Right ventricle myocardium superior (tissue), 1 donor: ENCODE measurements around the gene IFT25. TPM values are rescaled to one million over a fixed set of nuclear protein-coding genes. Genes with fewer than 3 reads are reported as not detected.

Experiments used
- ATAC-seq: fragments of 200-7000 bp; cut with Tn5 transposase; one replicate; pipeline ENCODE4 v1.9.1; 2020; ENCODE audit warnings: mild to moderate bottlenecking; ENCODE audit not compliant: poor library complexity
- DNase-seq: peaks from one replicate; pipeline ENCODE4 v3.0.0-alpha.2; 2020
- intact Hi-C: fragments of 100-400 bp; cut with DNase I; formaldehyde crosslinking; loops from one replicate; pipeline ENCODE4 v1.11.2; 2022
- total RNA-seq: library from RNA; stranded (reverse); fragmentation: NEBNext Ultra II Directional; extraction: Animal tissue kit (Norgen Biotek cat#: 25700); gene quantifications from one replicate; pipeline ENCODE4 v1.2.1, GENCODE V29; 2021
- donor health status: DM: no; HTN: yes; CAD: no; lungs with severe emphysema.

Gene IFT25
- total RNA-seq, 1 donor from 2014 or later = 9.9 TPM

GRCh38 chr1:53962395-53962794, 16.9 kb upstream of the IFT25 start:
- no peak for ATAC-seq
- intact Hi-C loops = no loop called here
- no peak for DNase-seq

GRCh38 chr1:53959664-53960250, 14.3 kb upstream of the IFT25 start:
- ATAC-seq = no peak
- intact Hi-C loops = no loop called here
- no peak for DNase-seq

GRCh38 chr1:53957194-53957818, 11.8 kb upstream of the IFT25 start:
- intact Hi-C loops = no loop called here
- DNase-seq = no peak
- no peak for ATAC-seq

GRCh38 chr1:53956308-53957168, 11.0 kb upstream of the IFT25 start:
- DNase-seq (no peak), ATAC-seq (no peak)
- intact Hi-C loops = no loop called here

- DNase-seq = no peak
- ATAC-seq = no peak
- intact Hi-C loops = no loop called here
Observed at GRCh38 chr1:53954128-53954527, 8.6 kb upstream of the IFT25 start.

GRCh38 chr1:53951697-53952096, 6.2 kb upstream of the IFT25 start:
- ATAC-seq (no peak), DNase-seq (no peak)
- intact Hi-C loops = no loop called here

GRCh38 chr1:53949023-53949990, 3.8 kb upstream of the IFT25 start:
- ATAC-seq (no peak), DNase-seq (no peak)
- intact Hi-C loops = loop anchor here (5.0 kb wide), 1 partner anchor 62 kb away; the partner anchor contains the start of gene YIPF1

- intact Hi-C loops = loop anchor here (5.0 kb wide), 1 partner anchor 61 kb away; the partner anchor contains the start of gene YIPF1
Observed at GRCh38 chr1:53948291-53948690, 2.8 kb upstream of the IFT25 start.

GRCh38 chr1:53947172-53947907, 1.8 kb upstream of the IFT25 start:
- ATAC-seq = no peak
- DNase-seq = no peak
- intact Hi-C loops = loop anchor here (5.0 kb wide), 1 partner anchor 60 kb away; the partner anchor contains the start of gene YIPF1

More at GRCh38 chr1:53948291-53948690, 2.8 kb upstream of the IFT25 start:
- DNase-seq = no peak
- ATAC-seq = no peak

GRCh38 chr1:53946252-53947171, 1.0 kb upstream of the IFT25 start, which contains the start of gene LRRC42:
Gene LRRC42, plus strand, starts transcription at chr1:53946350. Its CDS starts 5,650 bp downstream, at chr1:53952000.
- peak; percentile 92 for ATAC-seq
- DNase-seq = no peak
- intact Hi-C loops = loop anchor here (5.0 kb wide), 1 partner anchor 59 kb away; the partner anchor contains the start of gene YIPF1

GRCh38 chr1:53945183-53945432, 391 bp downstream of the IFT25 start:
- intact Hi-C loops = loop anchor here (5.0 kb wide), 1 partner anchor 58 kb away; the partner anchor contains the start of gene YIPF1
- no peak for ATAC-seq

GRCh38 chr1:53944469-53945182, 873 bp downstream of the IFT25 start:
- DNase-seq (no peak), ATAC-seq (no peak)
- intact Hi-C loops = loop anchor here (5.0 kb wide), 1 partner anchor 57 kb away; the partner anchor contains the start of gene YIPF1

More at GRCh38 chr1:53945183-53945432, 391 bp downstream of the IFT25 start:
- no peak for DNase-seq

- intact Hi-C loops = no loop called here
- ATAC-seq (no peak), DNase-seq (no peak)
Observed at GRCh38 chr1:53943490-53944043, 1.9 kb downstream of the IFT25 start.

- intact Hi-C loops = no loop called here
- no peak for ATAC-seq
Observed at GRCh38 chr1:53943090-53943489, 2.4 kb downstream of the IFT25 start.

GRCh38 chr1:53942127-53942957, 3.2 kb downstream of the IFT25 start:
- DNase-seq = no peak
- intact Hi-C loops = no loop called here
- ATAC-seq = no peak

More at GRCh38 chr1:53943090-53943489, 2.4 kb downstream of the IFT25 start:
- DNase-seq = no peak
